Measurements from ENCODE around the gene TRIM60.
"Not testable (repeated sequence)": the region's sequence is repeated elsewhere in the genome, so short reads cannot be mapped to it uniquely, and the experiment has no call there.

TRIM60 gene

GRCh38 chr4:165031436-165032211, at the start of gene TRIM60:
Gene TRIM60, plus strand, starts transcription at chr4:165031999. Its CDS starts 8,074 bp downstream, at chr4:165040073.
- FAIRE-seq: no peak

GRCh38 chr4:164989471-164989870, 42.3 kb upstream of the TRIM60 start:
- FAIRE-seq: no peak

GRCh38 chr4:164990786-164991185, 41.0 kb upstream of the TRIM60 start:
- not testable (repeated sequence) for FAIRE-seq

GRCh38 chr4:164996123-164996522, 35.7 kb upstream of the TRIM60 start:
- FAIRE-seq: not testable (repeated sequence)

- FAIRE-seq: no peak
These were observed 34.5 kb upstream of the TRIM60 start for GRCh38 chr4:164997324-164997723.

GRCh38 chr4:164997941-164998340, 33.9 kb upstream of the TRIM60 start:
- no peak for FAIRE-seq

- FAIRE-seq: not testable (repeated sequence)
These were observed 33.2 kb upstream of the TRIM60 start for GRCh38 chr4:164998526-164999080.

GRCh38 chr4:165001957-165002356, 29.8 kb upstream of the TRIM60 start:
- not testable (repeated sequence) for FAIRE-seq

GRCh38 chr4:165005352-165005925, 26.4 kb upstream of the TRIM60 start:
- no peak for FAIRE-seq

- no peak for FAIRE-seq
These were observed 25.3 kb upstream of the TRIM60 start for GRCh38 chr4:165006456-165006855.

GRCh38 chr4:165006886-165007285, 24.9 kb upstream of the TRIM60 start:
- no peak for FAIRE-seq

GRCh38 chr4:165009493-165010227, 22.1 kb upstream of the TRIM60 start:
- no peak for FAIRE-seq

GRCh38 chr4:165010487-165010886, 21.3 kb upstream of the TRIM60 start:
- FAIRE-seq: no peak

- FAIRE-seq: no peak
These were observed 20.8 kb upstream of the TRIM60 start for GRCh38 chr4:165010991-165011390.

- FAIRE-seq: no peak
These were observed 20.4 kb upstream of the TRIM60 start for GRCh38 chr4:165011403-165011802.

- FAIRE-seq: no peak
These were observed 18.1 kb upstream of the TRIM60 start for GRCh38 chr4:165013691-165014090.

- no peak for FAIRE-seq
These were observed 14.8 kb upstream of the TRIM60 start for GRCh38 chr4:165016971-165017370.

GRCh38 chr4:165019995-165020394, 11.8 kb upstream of the TRIM60 start:
- FAIRE-seq: not testable (repeated sequence)

- not testable (repeated sequence) for FAIRE-seq
These were observed 6.0 kb upstream of the TRIM60 start for GRCh38 chr4:165025782-165026181.

GRCh38 chr4:165027762-165028402, 3.9 kb upstream of the TRIM60 start:
- FAIRE-seq: no peak

- FAIRE-seq: no peak
These were observed 16.4 kb downstream of the TRIM60 start for GRCh38 chr4:165048170-165048569.

- FAIRE-seq: no peak
These were observed 20.8 kb downstream of the TRIM60 start for GRCh38 chr4:165052627-165053026.

- FAIRE-seq: no peak
These were observed 21.8 kb downstream of the TRIM60 start, which contains the start of gene TRIM75 for GRCh38 chr4:165053645-165054044. Gene TRIM75, plus strand, starts transcription at chr4:165053866. Its CDS starts 5,282 bp downstream, at chr4:165059148.
